GM12878 (cell line): ENCODE results near the gene SLFN5. TPM values are rescaled to one million over a fixed set of nuclear protein-coding genes. Genes with fewer than 3 reads are reported as not detected.

Source experiments
- ATAC-seq: fragments of 200-7000 bp; cut with Tn5 transposase; 3 replicates; pipeline ENCODE4 v1.9.1; 2020; ENCODE audit warnings: mild to moderate bottlenecking, moderate library complexity
- BruUV-seq: library from RNA; stranded (reverse); fragments of 400-500 nt; replicated peaks from 2 replicates; lab custom pipeline; 2021; lab: Mats Ljungman, UMichigan
- CTCF ChIA-PET: fragments of 300-600 bp; sonication (Branson Sonifier 250); formaldehyde crosslinking; extraction: SDS; loops from one replicate; lab custom pipeline; 2021; ENCODE audit warnings: inconsistent platforms; lab: Yijun Ruan, JAX
- POLR2A ChIA-PET: fragments of 350-600 bp; formaldehyde crosslinking; extraction: SDS; loops from one replicate; lab custom pipeline; 2021; ENCODE audit warnings: inconsistent platforms; lab: Charles Lee
- RAD21 ChIA-PET: fragments of 300-600 bp; sonication (Branson Sonifier 250); formaldehyde crosslinking; loops from one replicate; lab custom pipeline; 2023; ENCODE audit warnings: antibody characterized with exemption; ENCODE audit not compliant: unreplicated experiment; lab: Charles Lee
- SMC1A ChIA-PET: fragments of 300-600 bp; sonication (Branson Sonifier 250); formaldehyde crosslinking; loops from one replicate; lab custom pipeline; 2023; ENCODE audit not compliant: unreplicated experiment, uncharacterized antibody; lab: Charles Lee
- DNase-seq: peaks from one replicate; pipeline ENCODE4 v3.0.0-alpha.2; 2011; ENCODE audit warnings: low read depth, low spot score
- FAIRE-seq: peaks from 3 replicates; lab custom pipeline; 2011; peaks lifted over from hg19 to GRCh38; lab: Jason Lieb, UNC
- H2AFZ ChIP-seq: 2 replicates; pipeline ENCODE4 v1.6.0; 2011; ENCODE audit warnings: low read depth, low read length, control low read depth; ENCODE audit not compliant: control insufficient read depth
- H3K27ac ChIP-seq: 2 replicates; pipeline ENCODE4 v1.5.1; 2011; ENCODE audit warnings: control low read depth; ENCODE audit not compliant: control insufficient read depth, insufficient read depth
- H3K27me3 ChIP-seq, 2 experiments: replicated peaks in 1 of 2; 2 replicates each; pipeline versions ENCODE4 v1.6.0 to v1.6.1; 2011; ENCODE audit warnings: low read length in 1 of 2; ENCODE audit not compliant: control insufficient read depth in 2 of 2, insufficient read depth in 2 of 2
- H3K36me3 ChIP-seq, 2 experiments: 2 replicates each; pipeline ENCODE4 v1.5.1; 2011; ENCODE audit warnings: low read length in 1 of 2; ENCODE audit not compliant: control insufficient read depth in 2 of 2, insufficient read depth in 2 of 2
- H3K4me1 ChIP-seq: 2 replicates; pipeline ENCODE4 v1.6.1; 2011; ENCODE audit warnings: mild to moderate bottlenecking, low read length, moderate library complexity, mixed read lengths; ENCODE audit not compliant: control insufficient read depth, insufficient read depth
- H3K4me2 ChIP-seq: 2 replicates; pipeline ENCODE4 v1.6.0; 2011; ENCODE audit warnings: control low read depth; ENCODE audit not compliant: control insufficient read depth, insufficient read depth
- H3K4me3 ChIP-seq: fragments of 200-600 bp; sonication (generic); 2 replicates; pipeline ENCODE4 v1.5.1; 2016
- H3K79me2 ChIP-seq: 2 replicates; pipeline ENCODE4 v1.6.0; 2011; ENCODE audit warnings: low read length; ENCODE audit not compliant: control insufficient read depth, insufficient read depth
- H3K9ac ChIP-seq: 2 replicates; pipeline ENCODE4 v1.8.0; 2011; ENCODE audit warnings: low read length, control low read depth, mixed read lengths; ENCODE audit not compliant: control insufficient read depth, insufficient read depth
- H3K9me3 ChIP-seq: replicated peaks from 3 replicates; pipeline ENCODE4 v1.5.1; 2011; ENCODE audit warnings: mild to moderate bottlenecking, low read length; ENCODE audit not compliant: control insufficient read depth, insufficient read depth
- H4K20me1 ChIP-seq: 2 replicates; pipeline ENCODE4 v1.6.0; 2011; ENCODE audit not compliant: control insufficient read depth, insufficient read depth
- BRCA1 ChIP-seq: IDR thresholded peaks from 2 replicates; pipeline ENCODE4 v1.6.1; 2011; ENCODE audit warnings: low read depth, low read length, improper control_type of control experiment
- CHD2 ChIP-seq: IDR thresholded peaks from 2 replicates; pipeline ENCODE4 v1.6.1; 2011; ENCODE audit warnings: low read depth, low read length, improper control_type of control experiment, borderline replicate concordance
- EP300 ChIP-seq, 2 experiments: fragments of 150-350 bp in 1 of 2; IDR thresholded peaks; 2 replicates each; pipeline ENCODE4 v1.6.1; 2011 to 2012; ENCODE audit warnings: low read depth in 2 of 2, low read length in 2 of 2, borderline replicate concordance in 1 of 2, improper control_type of control experiment in 1 of 2, inconsistent platforms in 1 of 2; ENCODE audit not compliant: control insufficient read depth in 1 of 2
- FOXM1 ChIP-seq: IDR thresholded peaks from 2 replicates; pipeline ENCODE4 v1.6.1; 2012; ENCODE audit warnings: low read depth, mild to moderate bottlenecking, inconsistent platforms, low read length, moderate library complexity
- IRF5 ChIP-seq: fragments of 450-650 bp; IDR thresholded peaks from 2 replicates; pipeline ENCODE4 v1.6.1; 2017; ENCODE audit warnings: borderline replicate concordance
- KAT2A ChIP-seq: conservative IDR thresholded peaks from 2 replicates; pipeline ENCODE4 v1.6.1; 2011; ENCODE audit warnings: low read depth, low read length; ENCODE audit not compliant: control insufficient read depth
- MEF2B ChIP-seq: fragments of 450-650 bp; IDR thresholded peaks from 2 replicates; pipeline ENCODE4 v1.6.1; 2018; ENCODE audit warnings: mild to moderate bottlenecking, moderate library complexity; ENCODE audit not compliant: partially characterized antibody, poor library complexity, severe bottlenecking
- MYB ChIP-seq: fragments of 150-350 bp; IDR thresholded peaks from 2 replicates; pipeline ENCODE4 v1.6.1; 2014; ENCODE audit warnings: mild to moderate bottlenecking, low read depth, low read length, borderline replicate concordance
- NKRF ChIP-seq: fragments of 450-650 bp; conservative IDR thresholded peaks from 2 replicates; pipeline ENCODE4 v1.6.1; 2017; ENCODE audit warnings: mild to moderate bottlenecking, moderate library complexity
- PAX8 ChIP-seq: fragments of 450-650 bp; IDR thresholded peaks from 2 replicates; pipeline ENCODE4 v1.6.1; 2017; ENCODE audit warnings: mild to moderate bottlenecking, moderate library complexity
- RAD21 ChIP-seq: IDR thresholded peaks from 2 replicates; pipeline ENCODE4 v1.6.1; 2011; ENCODE audit warnings: mild to moderate bottlenecking, low read depth, low read length, moderate library complexity; ENCODE audit not compliant: insufficient read depth
- USF2 ChIP-seq: IDR thresholded peaks from 2 replicates; pipeline ENCODE4 v1.6.1; 2011; ENCODE audit warnings: low read depth, low read length, improper control_type of control experiment, borderline replicate concordance
- YBX1 ChIP-seq: fragments of 450-650 bp; IDR thresholded peaks from 2 replicates; pipeline ENCODE4 v1.6.1; 2016; ENCODE audit warnings: antibody characterized with exemption
- YY1 ChIP-seq: IDR thresholded peaks from 2 replicates; pipeline ENCODE4 v1.6.1; 2011; ENCODE audit warnings: low read depth, mild to moderate bottlenecking, low read length
- WGBS: methylation state at CpG from one replicate; pipeline ENCODE4 v1.1.6; 2016; ENCODE audit warnings: low lambda C conversion rate; ENCODE audit not compliant: insufficient replicate concordance, insufficient coverage; ENCODE audit errors: missing lambda C conversion rate; 5-methylcytosine and 5-hydroxymethylcytosine counted together
- in situ Hi-C: fragments of 300-500 bp; cut with MboI; formaldehyde crosslinking; loops from 9 replicates; pipeline ENCODE4 v1.14.3; 2018; ENCODE audit warnings: mixed read lengths
- intact Hi-C: fragments of 100-400 bp; cut with micrococcal nuclease; formaldehyde crosslinking; loops from one replicate; pipeline ENCODE4 v1.14.2; 2022; ENCODE audit not compliant: unreplicated experiment
- polyA plus RNA-seq, 11 experiments: library from polyadenylated mRNA; depleted of rRNA in 4 of 11; unstranded in 6 of 11; stranded (reverse) in 5 of 11; fragments of >200 nt; fragmentation: Nextera tagmentation in 4 of 11; fragmentation: Illumina TruSeq in 1 of 11; extraction: Ambion mirVana in 4 of 11; extraction: Trizol in 1 of 11; gene quantifications; 1 replicate in 1 of 11; 2 replicates in 10 of 11; pipeline versions ENCODE4 v1.2.1 to v1.2.3, GENCODE V29; 2011 to 2016; ENCODE audit warnings: inconsistent platforms in 2 of 11, missing spikeins in 2 of 11, low read depth in 1 of 11
- total RNA-seq, 4 experiments: library from RNA; depleted of rRNA in 3 of 4; stranded (reverse); fragments of >200 nt in 3 of 4; fragmentation: Illumina TruSeq in 1 of 4; extraction: Trizol in 1 of 4; gene quantifications; 2 replicates each; pipeline versions ENCODE4 v1.2.1 to v1.2.3, GENCODE V29; 2013 to 2021
- TF ChIP-seq, protein P1 (sequence below): IDR thresholded peaks from 2 replicates; pipeline ENCODE4 v1.6.1; 2012; ENCODE audit warnings: low read depth, low read length, improper control_type of control experiment
- TF ChIP-seq, protein P2 (sequence below): IDR thresholded peaks from 2 replicates; pipeline ENCODE4 v1.6.1; 2011; ENCODE audit warnings: borderline replicate concordance, low read depth, mild to moderate bottlenecking, moderate library complexity, mixed read lengths, low read length; ENCODE audit not compliant: insufficient read depth; ENCODE audit errors: extremely low read length

The SLFN5 gene
- total and polyA plus RNA-seq, 10 of the 15 experiments (the other 5 are each of a cell fraction or from before 2014, with no cell fraction given) = 0.19 to 2.1 (median 1.3) TPM

DNA sequence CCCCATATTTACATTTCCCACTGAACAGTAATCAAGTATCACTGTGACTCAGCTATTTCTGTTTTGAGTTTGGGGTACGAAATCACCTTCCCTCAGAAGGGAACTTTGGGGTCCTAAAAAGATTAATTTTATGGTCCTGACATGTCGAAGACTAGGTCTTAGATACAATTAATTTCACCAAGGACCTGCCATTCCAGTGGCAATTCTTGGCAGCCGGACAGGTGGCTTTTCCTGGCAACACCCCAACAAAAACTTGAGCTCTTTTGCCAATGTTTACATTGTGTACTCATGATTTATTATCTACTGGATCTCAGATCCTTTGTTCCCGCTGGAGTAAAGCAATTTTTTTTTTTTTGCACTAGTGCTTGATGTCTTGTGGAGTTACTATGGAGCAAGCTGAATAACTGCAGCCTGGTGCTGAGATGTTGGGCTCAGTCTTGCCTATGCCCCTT, 14.4 kb downstream of the SLFN5 start:
- POLR2A ChIA-PET = interaction anchor here (0.6 kb wide), 1 partner anchor 1051 kb away, joined by 4 read pairs; no protein-coding TSS in a partner anchor
- SMC1A ChIA-PET = interaction anchor here (0.7 kb wide), 1 partner anchor 406 kb away, joined by 3 read pairs; no protein-coding TSS in a partner anchor
- in situ Hi-C loops = no loop called here
- no peaks in the 10 kb centered on the region; the same call in 2 of the 3 replicates for H3K9me3 ChIP-seq
- intact Hi-C loops = no loop called here
- 15% methylated on average over 4 of the region's 4 CpGs for WGBS
- H2AFZ ChIP-seq = no peak overlapping the region
- DNase-seq (no peak), FAIRE-seq (no peak), ATAC-seq (no peak)
- H3K27ac ChIP-seq = no peak overlapping the region
- BruUV-seq = no TSS peak
- no peak for TF ChIP-seq IRF5
- TF ChIP-seq CHD2 = no peak
- no peak for TF ChIP-seq BRCA1
- TF ChIP-seq RAD21 = no peak
- TF ChIP-seq FOXM1 = no peak
- TF ChIP-seq, protein P1, sequence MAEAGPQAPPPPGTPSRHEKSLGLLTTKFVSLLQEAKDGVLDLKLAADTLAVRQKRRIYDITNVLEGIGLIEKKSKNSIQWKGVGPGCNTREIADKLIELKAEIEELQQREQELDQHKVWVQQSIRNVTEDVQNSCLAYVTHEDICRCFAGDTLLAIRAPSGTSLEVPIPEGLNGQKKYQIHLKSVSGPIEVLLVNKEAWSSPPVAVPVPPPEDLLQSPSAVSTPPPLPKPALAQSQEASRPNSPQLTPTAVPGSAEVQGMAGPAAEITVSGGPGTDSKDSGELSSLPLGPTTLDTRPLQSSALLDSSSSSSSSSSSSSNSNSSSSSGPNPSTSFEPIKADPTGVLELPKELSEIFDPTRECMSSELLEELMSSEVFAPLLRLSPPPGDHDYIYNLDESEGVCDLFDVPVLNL = no peak
- no peak for TF ChIP-seq PAX8
- no peak for TF ChIP-seq MYB
- TF ChIP-seq USF2 = no peak
- TF ChIP-seq MEF2B = no peak
- no peak for TF ChIP-seq NKRF
- TF ChIP-seq EP300 (IDR thresholded peaks at IDR 0.05; ENCODE audit: borderline replicate concordance in 1 of 2, control insufficient read depth in 1 of 2, low read depth in 2 of 2, low read length in 2 of 2) = no peak
- TF ChIP-seq KAT2A = no peak
- TF ChIP-seq, protein P2, sequence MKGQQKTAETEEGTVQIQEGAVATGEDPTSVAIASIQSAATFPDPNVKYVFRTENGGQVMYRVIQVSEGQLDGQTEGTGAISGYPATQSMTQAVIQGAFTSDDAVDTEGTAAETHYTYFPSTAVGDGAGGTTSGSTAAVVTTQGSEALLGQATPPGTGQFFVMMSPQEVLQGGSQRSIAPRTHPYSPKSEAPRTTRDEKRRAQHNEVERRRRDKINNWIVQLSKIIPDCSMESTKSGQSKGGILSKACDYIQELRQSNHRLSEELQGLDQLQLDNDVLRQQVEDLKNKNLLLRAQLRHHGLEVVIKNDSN = no peak
- TF ChIP-seq YY1 = no peak
- TF ChIP-seq YBX1 = no peak
- H3K79me2 ChIP-seq = no peaks in the 10 kb centered on the region
- H4K20me1 ChIP-seq = no peaks in the 10 kb centered on the region
- CTCF ChIA-PET = interaction anchor here (1.7 kb wide), 1 partner anchor 10 kb away, joined by 4 read pairs; no protein-coding TSS in a partner anchor
- no peaks in the 10 kb centered on the region for H3K36me3 ChIP-seq
- no peaks in the 10 kb centered on the region for H3K4me1 ChIP-seq
- H3K4me3 ChIP-seq = no peak overlapping the region
- H3K9ac ChIP-seq = no peak overlapping the region
- RAD21 ChIA-PET = no interaction called here
- H3K4me2 ChIP-seq = no peak overlapping the region
- H3K27me3 ChIP-seq = no peaks in the 10 kb centered on the region
